HG03135 (cell line): ENCODE measurements around the gene TMEM129.
A peak's percentile ranks its signal among the peaks of the same experiment; 100 is the strongest.

Source experiments
- ATAC-seq: cut with Tn5 transposase; IDR thresholded peaks from one replicate; pipeline ENCODE4 v1.9.1; 2021; ENCODE audit warnings: mild to moderate bottlenecking, moderate library complexity; ENCODE audit not compliant: unreplicated experiment

The TMEM129 gene, protein sequence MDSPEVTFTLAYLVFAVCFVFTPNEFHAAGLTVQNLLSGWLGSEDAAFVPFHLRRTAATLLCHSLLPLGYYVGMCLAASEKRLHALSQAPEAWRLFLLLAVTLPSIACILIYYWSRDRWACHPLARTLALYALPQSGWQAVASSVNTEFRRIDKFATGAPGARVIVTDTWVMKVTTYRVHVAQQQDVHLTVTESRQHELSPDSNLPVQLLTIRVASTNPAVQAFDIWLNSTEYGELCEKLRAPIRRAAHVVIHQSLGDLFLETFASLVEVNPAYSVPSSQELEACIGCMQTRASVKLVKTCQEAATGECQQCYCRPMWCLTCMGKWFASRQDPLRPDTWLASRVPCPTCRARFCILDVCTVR

GRCh38 chr4:1721003-1721665 is at the start of gene TMEM129, which contains the start of gene TACC3:
TMEM129 (minus strand) TSS chr4:1721323; CDS start chr4:1720837, 486 bp downstream.
TACC3 (plus strand) TSS chr4:1721521; CDS start chr4:1723422, 1,901 bp downstream.
- ATAC-seq: peak; percentile 75

GRCh38 chr4:1770791-1771231 is 49.7 kb upstream of the TMEM129 start:
- no peak for ATAC-seq

DNA sequence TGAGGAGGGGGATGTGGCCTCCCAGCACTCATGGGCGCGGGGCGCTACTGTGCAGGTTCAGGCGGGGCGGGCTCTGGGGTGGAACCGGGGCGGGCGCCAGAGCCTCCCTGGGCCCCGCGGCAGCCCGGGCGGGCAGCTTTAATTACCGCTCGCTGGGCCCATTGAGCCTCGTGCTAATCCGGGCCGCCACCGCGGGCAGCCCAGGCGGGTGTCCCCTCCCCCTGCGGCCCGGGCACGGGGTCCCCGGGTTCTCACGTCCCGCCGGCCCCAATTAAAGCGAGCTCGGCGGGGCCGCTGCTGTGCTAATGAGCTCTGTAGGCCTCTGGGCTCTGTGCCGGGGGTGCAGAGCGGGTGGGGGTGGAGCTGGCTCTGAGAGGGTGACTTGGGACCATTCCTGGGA is 49.1 kb upstream of the TMEM129 start:
- no peak for ATAC-seq

DNA sequence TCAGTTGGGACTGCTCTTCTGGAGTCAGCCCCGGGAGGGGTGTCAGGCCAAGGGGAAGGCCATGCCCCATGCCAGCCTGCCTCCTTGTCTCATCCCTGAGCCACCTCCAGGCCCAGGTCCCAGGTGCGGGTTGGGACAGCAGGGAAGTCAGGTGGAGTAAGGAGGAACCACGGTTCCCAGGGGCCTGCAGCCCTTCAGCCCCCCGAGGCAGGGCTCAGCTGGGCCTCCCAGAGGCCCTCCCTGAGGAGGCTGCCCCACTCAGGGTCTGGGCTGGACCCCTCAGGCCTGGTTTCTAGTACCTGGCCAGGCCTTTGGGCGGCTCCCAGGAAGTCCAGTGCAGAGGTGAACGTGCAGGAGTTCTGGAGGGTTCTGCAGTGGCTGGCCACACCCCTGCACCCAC is 48.6 kb upstream of the TMEM129 start:
- ATAC-seq: no peak

GRCh38 chr4:1768367-1769034 is 47.4 kb upstream of the TMEM129 start:
- ATAC-seq: no peak

GRCh38 chr4:1767770-1768366 is 46.7 kb upstream of the TMEM129 start:
- ATAC-seq: no peak

- no peak for ATAC-seq
Observed at GRCh38 chr4:1767061-1767769, 46.1 kb upstream of the TMEM129 start.

DNA sequence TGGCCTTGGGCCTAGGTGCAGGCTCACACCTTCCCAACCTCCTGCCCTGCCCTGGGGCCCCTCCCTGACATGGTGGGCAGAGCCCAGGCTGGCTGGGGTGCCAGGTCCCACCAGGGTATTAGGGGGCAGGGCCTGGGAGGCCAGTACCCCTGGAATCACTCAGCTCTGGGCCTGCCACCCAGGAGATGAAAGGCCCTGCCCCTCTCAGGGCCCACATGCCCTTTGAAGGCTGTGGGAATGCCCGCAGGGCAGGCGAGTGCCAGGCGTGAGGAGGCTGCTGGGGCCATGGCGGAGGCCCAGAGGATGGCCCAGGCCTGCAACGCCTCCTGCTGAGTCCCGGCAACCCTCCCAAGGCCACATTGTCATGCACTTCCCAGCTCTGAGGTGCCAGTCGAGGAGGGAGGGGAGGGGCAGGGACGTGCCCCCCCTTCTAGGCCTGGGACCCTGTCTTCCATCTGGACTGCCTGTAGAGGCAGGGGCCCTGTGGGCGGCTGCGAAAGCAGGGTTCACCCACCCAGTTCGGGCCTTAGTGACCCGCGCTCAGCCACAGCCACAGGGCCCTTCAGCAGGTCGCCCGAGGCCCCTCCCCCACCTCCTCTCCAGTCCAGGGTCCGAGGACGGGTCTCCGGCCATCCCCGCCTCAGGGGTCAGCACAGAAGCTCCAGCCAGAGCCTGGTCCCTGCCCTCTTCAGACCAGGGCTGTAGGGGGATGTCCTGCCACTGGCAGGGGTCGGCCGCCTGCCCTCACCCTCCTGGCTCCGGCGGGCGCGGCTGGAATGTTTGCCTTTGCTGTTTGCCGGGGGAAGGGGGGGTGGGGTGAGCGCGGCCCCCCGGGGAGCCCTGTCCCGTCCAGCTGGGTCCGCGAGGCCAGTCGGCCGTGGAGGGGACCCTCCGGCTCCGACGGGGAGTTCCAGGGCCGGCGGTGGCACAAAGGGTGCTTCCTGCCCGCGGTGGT is 45.3 kb upstream of the TMEM129 start:
- no peak for ATAC-seq

DNA sequence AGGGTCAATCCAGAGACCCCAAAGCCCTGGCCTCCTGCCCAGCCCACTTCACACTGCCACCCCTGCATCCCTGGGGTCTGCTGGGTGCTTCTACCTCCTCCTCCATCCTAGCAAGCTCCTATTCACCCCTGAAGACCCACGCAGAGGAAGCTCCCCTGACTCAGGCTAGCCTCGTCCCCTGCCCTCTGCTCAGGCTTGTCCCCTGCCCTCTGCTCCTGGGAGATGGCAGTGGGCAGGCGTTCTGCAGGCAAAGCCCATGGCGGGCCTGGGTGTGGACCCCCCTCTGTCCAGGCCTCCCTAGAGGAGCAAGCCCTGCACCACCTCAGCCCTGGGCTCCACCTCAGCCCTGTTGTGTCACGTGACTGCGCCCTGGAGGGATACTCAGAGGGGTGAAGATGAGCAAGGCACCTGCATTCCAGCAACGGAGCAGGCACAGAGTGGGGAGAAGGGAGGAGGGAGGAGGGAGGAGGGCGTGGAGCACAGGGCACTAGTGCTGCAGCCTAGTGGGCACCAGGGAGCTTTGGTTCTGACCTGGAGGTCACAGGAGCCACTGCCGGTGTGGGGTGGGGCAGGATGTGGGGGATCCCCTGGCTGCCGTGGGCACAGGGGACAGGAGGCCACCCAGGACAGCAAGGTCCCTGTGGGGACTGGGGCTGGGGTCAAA is 44.4 kb upstream of the TMEM129 start:
- no peak for ATAC-seq

DNA sequence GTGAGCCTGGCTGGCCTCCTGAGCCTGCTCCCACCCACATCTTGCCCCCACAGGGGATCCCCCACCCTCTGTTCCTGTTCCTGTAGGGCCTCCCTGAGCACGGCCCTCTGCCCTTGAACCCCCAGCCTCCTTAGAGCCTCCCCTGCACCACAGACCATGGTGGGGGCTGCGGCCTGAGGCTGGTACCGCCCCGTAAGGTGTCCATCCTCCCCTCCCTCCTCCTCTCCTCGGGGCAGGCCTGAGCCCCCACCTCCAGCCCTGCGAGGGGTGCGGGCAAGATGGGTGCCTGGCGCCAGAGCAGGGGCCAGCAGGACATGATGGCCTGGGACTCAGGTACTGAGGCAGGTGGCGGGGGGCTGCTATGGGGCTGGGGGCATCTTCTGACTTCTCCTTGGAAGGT is 43.5 kb upstream of the TMEM129 start:
- no peak for ATAC-seq

GRCh38 chr4:1763550-1764080 is 42.5 kb upstream of the TMEM129 start:
- no peak for ATAC-seq

- no peak for ATAC-seq
Observed at GRCh38 chr4:1763070-1763549, 42.0 kb upstream of the TMEM129 start.

DNA sequence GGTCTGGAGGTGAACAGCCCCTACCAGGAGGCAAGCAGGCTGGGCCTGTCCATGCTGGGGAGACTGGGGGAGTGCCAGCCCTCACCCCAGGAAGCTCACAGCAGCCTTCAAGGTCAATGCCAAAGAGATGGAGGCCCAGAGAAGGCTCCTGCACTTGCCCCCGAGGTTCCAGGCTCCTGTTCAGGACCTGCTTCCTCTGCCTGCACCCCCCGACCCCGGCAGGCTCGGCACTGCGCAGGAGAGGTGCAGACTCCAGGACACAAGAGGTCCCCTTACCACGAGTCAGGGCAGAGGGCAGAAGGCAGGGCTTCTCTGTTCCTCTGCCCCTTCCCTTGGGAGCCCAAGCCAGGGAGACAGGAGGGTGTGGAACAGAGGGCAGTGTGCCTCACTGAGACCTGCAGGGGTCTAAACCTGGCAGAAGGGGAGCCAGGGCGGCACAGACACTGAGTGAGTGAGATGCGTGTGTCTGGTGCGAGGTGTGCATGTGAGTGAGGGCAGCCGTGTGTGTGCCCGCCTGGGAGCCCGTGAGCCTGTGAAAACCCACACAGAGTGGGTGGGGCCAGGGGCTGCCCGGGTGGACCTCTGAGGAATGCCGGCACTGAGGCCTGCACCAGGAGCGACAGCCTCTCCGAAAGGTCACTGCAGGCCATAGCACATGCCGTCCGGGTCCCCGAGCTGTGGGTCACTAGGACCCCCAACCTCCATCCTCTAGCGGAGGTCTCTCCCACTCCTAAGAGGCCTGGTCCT is 41.3 kb upstream of the TMEM129 start:
- ATAC-seq: no peak

- no peak for ATAC-seq
Observed at GRCh38 chr4:1761130-1761689, 40.1 kb upstream of the TMEM129 start.

DNA sequence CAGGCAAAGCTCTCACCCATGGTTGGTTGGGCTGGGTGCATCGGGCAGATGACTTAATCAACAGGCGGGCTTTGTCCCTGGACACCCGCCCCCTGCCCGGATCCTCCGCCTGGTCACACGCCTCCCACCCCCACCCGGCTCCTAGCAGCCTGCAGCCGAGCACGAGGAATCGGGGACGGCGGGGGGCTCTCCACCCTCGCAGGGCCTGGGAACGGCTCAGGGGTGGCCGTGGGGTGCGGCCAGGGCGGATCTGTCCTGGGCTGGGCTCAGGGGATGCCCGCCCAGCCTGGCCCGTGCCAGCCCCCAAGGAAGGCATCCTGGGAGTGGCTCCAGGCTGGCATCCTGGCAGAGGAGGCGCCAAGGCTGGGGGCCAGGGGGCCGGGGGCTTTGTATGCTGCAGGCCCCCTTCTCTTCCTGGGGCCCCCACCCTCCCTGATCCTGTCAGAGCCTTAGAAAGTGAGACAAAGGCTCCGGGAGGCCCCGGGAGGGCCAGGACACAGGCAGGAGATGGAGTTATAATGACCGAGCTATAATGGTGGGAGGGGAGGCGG is 39.5 kb upstream of the TMEM129 start:
- ATAC-seq: no peak

DNA sequence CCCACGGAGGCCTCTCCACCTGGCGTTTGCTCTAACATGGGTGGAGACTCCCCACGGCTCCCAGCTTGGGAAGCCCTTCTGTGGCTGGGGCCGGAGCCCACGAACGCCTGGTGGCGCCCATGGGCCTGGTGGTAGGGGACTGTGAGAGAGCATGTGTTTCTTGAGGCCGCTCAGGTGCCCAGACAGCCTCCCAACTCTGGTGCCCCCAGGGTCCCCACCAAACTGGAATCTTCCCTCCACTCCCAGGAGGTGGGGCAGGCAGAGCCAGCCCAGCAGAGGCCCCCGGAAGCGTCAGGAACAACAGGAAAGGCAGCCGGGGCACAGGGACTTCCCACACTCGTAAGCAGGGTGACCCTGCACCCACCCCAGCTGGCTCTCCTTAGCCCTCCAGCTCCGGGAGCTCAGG is 38.7 kb upstream of the TMEM129 start:
- ATAC-seq: no peak

GRCh38 chr4:1759170-1759817 is 38.2 kb upstream of the TMEM129 start:
- ATAC-seq: no peak
